NCI-H2227 (cell line): ENCODE results near the gene CTRB1.
"Not testable (repeated sequence)": the region's sequence is repeated elsewhere in the genome, so short reads cannot be mapped to it uniquely, and the experiment has no call there.

Experiments used
- DNase-seq: peaks from one replicate; lab custom pipeline; 2025; ENCODE audit not compliant: unreplicated experiment; lab: John Stamatoyannopoulos, UW

The CTRB1 gene

GRCh38 chr16:75267631-75268264 lies 49.0 kb downstream of the CTRB1 start:
- DNase-seq: peak; percentile 22

- not testable (repeated sequence) for DNase-seq
Observed at GRCh38 chr16:75269358-75269757, 50.6 kb downstream of the CTRB1 start.

- DNase-seq: no peak
Observed at GRCh38 chr16:75271441-75272096, 52.8 kb downstream of the CTRB1 start.

GRCh38 chr16:75272097-75272551 lies 53.3 kb downstream of the CTRB1 start:
- no peak for DNase-seq

GRCh38 chr16:75272629-75273028 lies 53.8 kb downstream of the CTRB1 start:
- not testable (repeated sequence) for DNase-seq

GRCh38 chr16:75273054-75273925 lies 54.5 kb downstream of the CTRB1 start:
- DNase-seq: no peak
